Keratinocyte (primary cell): ENCODE measurements around the gene MYO10.

Experiments used
- EZH2 ChIP-seq: IDR thresholded peaks from one replicate; pipeline ENCODE4 v1.6.1; 2012; ENCODE audit warnings: inconsistent platforms, mild to moderate bottlenecking, low read length, moderate library complexity
- TF ChIP-seq, protein P1 (sequence below), 3 experiments: IDR thresholded peaks in 1 of 3; conservative IDR thresholded peaks in 1 of 3; optimal IDR thresholded peaks in 1 of 3; 2 replicates in 2 of 3; 3 replicates in 1 of 3; pipeline versions ENCODE3 to v1.5.1; 2011; ENCODE audit warnings: low read length in 3 of 3, mild to moderate bottlenecking in 3 of 3, moderate library complexity in 2 of 3, control low read depth in 1 of 3, inconsistent platforms in 1 of 3; ENCODE audit not compliant: insufficient read depth in 2 of 3; ENCODE audit errors: extremely low read depth in 1 of 3

DNA sequence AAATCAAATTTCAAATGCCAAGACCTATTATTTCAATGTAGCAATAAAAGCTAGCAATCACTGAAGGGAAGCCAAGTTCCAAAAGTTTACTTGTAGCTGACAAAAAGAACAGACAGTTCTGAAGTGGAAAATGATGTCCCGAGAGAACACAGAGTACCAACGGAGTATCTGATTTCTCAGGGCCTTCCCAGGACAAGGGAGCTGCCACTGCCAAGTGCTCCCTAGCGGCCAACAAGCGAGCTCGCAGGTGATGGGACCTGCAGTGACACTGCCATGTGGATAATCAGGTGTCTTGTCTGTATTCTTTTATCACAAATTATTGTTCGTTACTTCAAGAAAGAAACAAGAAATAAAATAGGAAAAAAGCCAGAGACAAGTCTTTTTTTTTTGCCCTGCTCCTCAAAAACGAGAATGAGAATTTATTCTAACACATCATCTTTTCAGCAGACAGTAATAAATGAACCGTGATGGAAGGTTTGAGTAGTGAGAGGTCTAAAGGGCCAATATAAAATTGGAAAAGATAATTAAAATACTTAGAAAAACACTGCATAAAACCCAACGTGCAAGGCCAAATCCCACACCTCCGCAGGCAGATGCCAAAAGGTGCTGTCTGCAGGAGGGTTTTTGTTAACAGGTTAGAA is 159.4 kb downstream of the MYO10 start:
- TF ChIP-seq, protein P1, sequence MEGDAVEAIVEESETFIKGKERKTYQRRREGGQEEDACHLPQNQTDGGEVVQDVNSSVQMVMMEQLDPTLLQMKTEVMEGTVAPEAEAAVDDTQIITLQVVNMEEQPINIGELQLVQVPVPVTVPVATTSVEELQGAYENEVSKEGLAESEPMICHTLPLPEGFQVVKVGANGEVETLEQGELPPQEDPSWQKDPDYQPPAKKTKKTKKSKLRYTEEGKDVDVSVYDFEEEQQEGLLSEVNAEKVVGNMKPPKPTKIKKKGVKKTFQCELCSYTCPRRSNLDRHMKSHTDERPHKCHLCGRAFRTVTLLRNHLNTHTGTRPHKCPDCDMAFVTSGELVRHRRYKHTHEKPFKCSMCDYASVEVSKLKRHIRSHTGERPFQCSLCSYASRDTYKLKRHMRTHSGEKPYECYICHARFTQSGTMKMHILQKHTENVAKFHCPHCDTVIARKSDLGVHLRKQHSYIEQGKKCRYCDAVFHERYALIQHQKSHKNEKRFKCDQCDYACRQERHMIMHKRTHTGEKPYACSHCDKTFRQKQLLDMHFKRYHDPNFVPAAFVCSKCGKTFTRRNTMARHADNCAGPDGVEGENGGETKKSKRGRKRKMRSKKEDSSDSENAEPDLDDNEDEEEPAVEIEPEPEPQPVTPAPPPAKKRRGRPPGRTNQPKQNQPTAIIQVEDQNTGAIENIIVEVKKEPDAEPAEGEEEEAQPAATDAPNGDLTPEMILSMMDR (optimal IDR thresholded peaks at IDR 0.05 in 1 of 3, IDR thresholded peaks at IDR 0.05 in 1 of 3, conservative IDR thresholded peaks at IDR 0.05 in 1 of 3; ENCODE audit: extremely low read depth in 1 of 3, insufficient read depth in 2 of 3, low read length in 3 of 3): peak in 1 of 3 experiments; percentile 24
- TF ChIP-seq EZH2: no peak
